Hepatocyte (in vitro differentiated cells): Measurements from ENCODE around the gene RAB28. TPM values are rescaled to one million over a fixed set of nuclear protein-coding genes. Genes with fewer than 3 reads are reported as not detected.
A peak's percentile ranks its signal among the peaks of the same experiment; 100 is the strongest.

Source experiments
- DNase-seq: peaks from one replicate; pipeline ENCODE4 v3.0.0-alpha.2; 2016; ENCODE audit warnings: low spot score
- H2AFZ ChIP-seq: fragments of 200-600 bp; sonication (generic); 2 replicates; pipeline ENCODE4 v1.6.0; 2016; ENCODE audit warnings: antibody characterized with exemption, mild to moderate bottlenecking
- H3K27ac ChIP-seq: fragments of 200-600 bp; sonication (generic); 2 replicates; pipeline ENCODE4 v1.5.1; 2016; ENCODE audit warnings: mild to moderate bottlenecking
- H3K27me3 ChIP-seq: fragments of 200-600 bp; sonication (generic); 2 replicates; pipeline ENCODE4 v1.6.1; 2016
- H3K36me3 ChIP-seq: fragments of 200-600 bp; sonication (generic); replicated peaks from 2 replicates; pipeline ENCODE4 v1.5.1; 2016; ENCODE audit warnings: low read depth; ENCODE audit not compliant: insufficient read depth
- H3K4me1 ChIP-seq: fragments of 200-600 bp; sonication (generic); 2 replicates; pipeline ENCODE4 v1.5.1; 2016; ENCODE audit warnings: mild to moderate bottlenecking, moderate library complexity; ENCODE audit not compliant: insufficient read depth
- H3K4me2 ChIP-seq: fragments of 200-600 bp; sonication (generic); 2 replicates; pipeline ENCODE4 v1.6.0; 2016
- H3K4me3 ChIP-seq: fragments of 200-600 bp; sonication (generic); 2 replicates; pipeline ENCODE4 v1.5.1; 2016; ENCODE audit warnings: mild to moderate bottlenecking
- H3K79me2 ChIP-seq: fragments of 200-600 bp; sonication (generic); 2 replicates; pipeline ENCODE4 v1.6.0; 2017; ENCODE audit warnings: mild to moderate bottlenecking
- H3K9me2 ChIP-seq: fragments of 200-600 bp; sonication (generic); replicated peaks from 2 replicates; pipeline ENCODE4 v1.6.0; 2017; ENCODE audit warnings: mild to moderate bottlenecking; ENCODE audit not compliant: insufficient read depth
- H3K9me3 ChIP-seq: fragments of 200-600 bp; sonication (generic); 2 replicates; pipeline ENCODE4 v1.5.1; 2016; ENCODE audit warnings: low read depth, mild to moderate bottlenecking
- H4K20me1 ChIP-seq: fragments of 200-600 bp; sonication (generic); 2 replicates; pipeline ENCODE4 v1.6.0; 2016; ENCODE audit warnings: mild to moderate bottlenecking; ENCODE audit not compliant: insufficient read depth, poor library complexity, severe bottlenecking
- EZH2 ChIP-seq: fragments of 200-600 bp; sonication (generic); IDR thresholded peaks from 2 replicates; pipeline ENCODE4 v1.6.1; 2016; ENCODE audit warnings: antibody characterized with exemption, mild to moderate bottlenecking, borderline replicate concordance
- EZH2phosphoT487 ChIP-seq: fragments of 200-600 bp; sonication (generic); IDR thresholded peaks from one replicate; pipeline ENCODE4 v1.6.1; 2018; ENCODE audit warnings: antibody characterized with exemption, mild to moderate bottlenecking, low read depth, moderate library complexity; ENCODE audit not compliant: unreplicated experiment, severe bottlenecking
- WGBS: methylation state at CpG from one replicate; pipeline ENCODE4 v1.1.6; 2016; ENCODE audit warnings: low lambda C conversion rate; ENCODE audit errors: missing lambda C conversion rate; 5-methylcytosine and 5-hydroxymethylcytosine counted together
- polyA plus RNA-seq: library from polyadenylated mRNA; unstranded; fragments of >200 nt; fragmentation: Nextera tagmentation; extraction: Ambion mirVana; gene quantifications from 2 replicates; pipeline ENCODE4 v1.2.1, GENCODE V29; 2016
- total RNA-seq: library from RNA; depleted of rRNA; stranded (reverse); fragments of >200 nt; gene quantifications from 2 replicates; pipeline ENCODE4 v1.2.3, GENCODE V29; 2014
- TF ChIP-seq, protein P1 (sequence below): fragments of 200-600 bp; sonication (generic); IDR thresholded peaks from 2 replicates; pipeline ENCODE4 v1.5.1; 2016; ENCODE audit warnings: antibody characterized with exemption, mild to moderate bottlenecking; ENCODE audit not compliant: poor library complexity

RAB28 gene
- total RNA-seq (19.7 and 26.1 TPM in 2 replicates), polyA plus RNA-seq (14.5 and 18.1 TPM in 2 replicates)

DNA sequence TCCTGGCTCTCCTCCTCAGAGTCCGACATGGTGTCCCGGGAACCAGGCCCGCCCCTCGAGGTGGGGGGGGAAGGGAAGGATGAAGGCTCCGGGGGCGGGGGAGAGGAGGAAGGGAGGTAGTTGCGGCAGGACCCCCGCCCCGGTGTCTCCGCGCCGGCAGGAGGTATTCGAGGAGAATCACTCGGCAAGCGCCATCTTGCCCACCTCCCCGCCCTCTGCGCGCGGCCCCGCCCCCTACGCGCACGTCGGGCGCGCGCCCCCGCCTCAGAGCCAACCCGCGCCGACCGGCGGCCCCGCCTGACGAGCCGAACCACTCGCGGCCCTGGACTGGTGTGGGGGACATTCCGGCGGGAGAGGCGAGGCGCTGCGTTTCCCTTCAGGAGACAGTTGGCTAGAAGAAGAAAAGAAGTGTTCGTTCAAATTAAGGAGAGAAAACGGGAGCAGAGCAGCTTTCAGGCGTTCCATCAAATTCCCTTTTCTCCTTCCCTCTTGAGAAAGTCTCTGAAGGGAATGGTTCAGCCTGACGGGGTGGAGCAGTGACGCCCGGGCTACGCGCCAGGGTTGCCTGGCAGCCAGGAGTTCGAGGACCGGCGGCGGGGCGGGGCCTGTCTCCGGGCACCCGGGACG, at the start of gene RAB28:
Gene RAB28 (minus strand): TSS at position 219 of the 627 bp plus-strand sequence.
- Histone ChIP-seq H3K4me1 (peaks cover 8% of the 10 kb centered on the region), H3K4me3 (peak within 1 kb of the TSS; percentile 85), H3K4me2 (peak within 1 kb of the TSS; percentile 85), H3K36me3 (no peaks in the 10 kb centered on the region), H3K27me3 (no peaks in the 10 kb centered on the region), H3K79me2 (peaks cover 42% of the 10 kb centered on the region), H2AFZ (peak within 1 kb of the TSS; percentile 86), H3K27ac (peak within 1 kb of the TSS; percentile 97), H3K9me3 (no peaks in the 10 kb centered on the region), H3K9me2 (no peaks in the 10 kb centered on the region), H4K20me1 (peaks cover 14% of the 10 kb centered on the region)
- TF ChIP-seq EZH2 (no peak), EZH2phosphoT487 (no peak)
- TF ChIP-seq, protein P1, sequence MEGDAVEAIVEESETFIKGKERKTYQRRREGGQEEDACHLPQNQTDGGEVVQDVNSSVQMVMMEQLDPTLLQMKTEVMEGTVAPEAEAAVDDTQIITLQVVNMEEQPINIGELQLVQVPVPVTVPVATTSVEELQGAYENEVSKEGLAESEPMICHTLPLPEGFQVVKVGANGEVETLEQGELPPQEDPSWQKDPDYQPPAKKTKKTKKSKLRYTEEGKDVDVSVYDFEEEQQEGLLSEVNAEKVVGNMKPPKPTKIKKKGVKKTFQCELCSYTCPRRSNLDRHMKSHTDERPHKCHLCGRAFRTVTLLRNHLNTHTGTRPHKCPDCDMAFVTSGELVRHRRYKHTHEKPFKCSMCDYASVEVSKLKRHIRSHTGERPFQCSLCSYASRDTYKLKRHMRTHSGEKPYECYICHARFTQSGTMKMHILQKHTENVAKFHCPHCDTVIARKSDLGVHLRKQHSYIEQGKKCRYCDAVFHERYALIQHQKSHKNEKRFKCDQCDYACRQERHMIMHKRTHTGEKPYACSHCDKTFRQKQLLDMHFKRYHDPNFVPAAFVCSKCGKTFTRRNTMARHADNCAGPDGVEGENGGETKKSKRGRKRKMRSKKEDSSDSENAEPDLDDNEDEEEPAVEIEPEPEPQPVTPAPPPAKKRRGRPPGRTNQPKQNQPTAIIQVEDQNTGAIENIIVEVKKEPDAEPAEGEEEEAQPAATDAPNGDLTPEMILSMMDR = no peak
- WGBS = 2% methylated on average over 37 of the region's 59 CpGs
- peak; percentile 97 for DNase-seq

DNA sequence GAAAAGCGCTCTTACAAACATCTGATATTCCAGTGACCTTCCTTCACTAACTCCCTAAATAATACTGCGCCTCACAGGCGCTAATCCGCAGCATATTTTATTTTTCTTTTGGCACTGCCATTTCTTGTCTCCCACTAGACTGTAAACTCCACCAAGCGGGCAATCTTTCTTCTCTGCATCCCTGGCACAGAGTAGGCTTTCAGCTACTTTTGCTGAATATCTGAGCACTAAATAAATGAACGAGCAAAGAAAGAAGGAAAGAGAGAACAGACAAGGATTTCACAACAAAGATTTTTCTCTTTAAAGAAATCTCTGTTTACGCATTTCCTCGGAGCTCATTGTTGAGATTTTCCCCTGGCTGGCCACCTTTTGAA, 47.5 kb upstream of the RAB28 start:
- DNase-seq = no peak
- no peaks in the 10 kb centered on the region for H3K36me3 ChIP-seq
- TF ChIP-seq EZH2phosphoT487 (peak; percentile 62), EZH2 (peak; percentile 46)
- TF ChIP-seq, protein P1 = no peak
- H3K79me2 ChIP-seq = no peaks in the 10 kb centered on the region
- H4K20me1 ChIP-seq = no peaks in the 10 kb centered on the region
- no peaks in the 10 kb centered on the region for H3K9me2 ChIP-seq
- H3K9me3 ChIP-seq = no peaks in the 10 kb centered on the region
- no peaks in the 10 kb centered on the region for H3K4me1 ChIP-seq
- no peak overlapping the region for H3K27ac ChIP-seq
- H3K4me2 ChIP-seq = peak overlapping the region; percentile 41
- no peak overlapping the region for H2AFZ ChIP-seq
- WGBS = 35% methylated on average over 8 of the region's 8 CpGs
- H3K4me3 ChIP-seq = no peak overlapping the region
- H3K27me3 ChIP-seq = peaks cover 97% of the 10 kb centered on the region

DNA sequence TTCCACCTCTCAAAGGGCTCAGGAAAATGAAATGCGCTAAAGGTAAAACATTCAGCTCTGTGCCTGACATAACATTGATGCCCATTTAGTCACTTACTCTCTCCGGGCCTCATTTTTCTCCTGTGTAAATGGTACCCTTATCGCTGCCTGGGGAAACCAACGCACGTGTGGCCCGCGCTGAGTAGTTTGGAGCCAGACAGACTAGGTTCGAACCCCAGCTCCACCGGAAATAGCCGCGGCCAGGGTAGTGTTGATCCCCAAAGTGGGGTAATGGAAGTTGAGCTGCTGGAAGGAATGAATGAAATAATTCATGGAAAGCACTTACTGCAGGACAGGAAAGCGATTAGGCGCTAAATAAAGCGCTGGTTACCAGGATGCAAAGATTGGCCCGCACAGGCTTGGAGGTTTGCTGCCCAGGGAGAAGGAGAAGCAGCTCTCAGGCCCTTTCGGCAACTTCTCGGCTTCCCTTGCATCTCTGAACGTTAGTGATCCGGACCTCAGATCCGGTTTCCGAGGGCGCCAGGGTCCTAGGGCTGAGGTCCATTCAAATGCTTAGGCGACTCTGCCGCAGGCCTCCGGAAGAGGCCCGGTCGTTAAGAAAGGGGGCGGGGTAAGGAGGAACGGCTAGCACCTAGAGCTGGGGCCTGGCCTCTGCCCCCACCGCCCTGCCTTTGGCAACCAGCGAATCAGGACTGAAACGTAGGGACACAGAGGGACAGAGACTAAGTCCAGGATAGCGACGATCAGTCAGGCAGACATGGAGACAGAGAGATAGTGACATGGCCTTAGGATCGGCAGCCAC, 46.9 kb upstream of the RAB28 start:
- Histone ChIP-seq H3K79me2 (no peaks in the 10 kb centered on the region), H3K4me1 (no peaks in the 10 kb centered on the region), H4K20me1 (no peaks in the 10 kb centered on the region), H3K27me3 (peaks cover 97% of the 10 kb centered on the region), H3K9me2 (no peaks in the 10 kb centered on the region), H3K36me3 (no peaks in the 10 kb centered on the region), H2AFZ (no peak overlapping the region), H3K27ac (no peak overlapping the region), H3K4me3 (no peak overlapping the region), H3K9me3 (no peaks in the 10 kb centered on the region), H3K4me2 (peak overlapping the region; percentile 41)
- 18% methylated on average over 35 of the region's 35 CpGs for WGBS
- no peak for DNase-seq
- peak; percentile 67 for TF ChIP-seq EZH2
- TF ChIP-seq, protein P1 = no peak
